Prostate gland (tissue), 2 donors: ENCODE data around the gene FLRT1.

Experiments
- CTCF ChIP-seq, 4 experiments: fragments of 200-600 bp in 2 of 4; fragments of 450-650 bp in 2 of 4; sonication (generic) in 2 of 4; IDR thresholded peaks; 1 replicate in 3 of 4; 2 replicates in 1 of 4; pipeline ENCODE4 v1.5.1; 2016 to 2019; ENCODE audit warnings: antibody characterized with exemption in 4 of 4, mild to moderate bottlenecking in 2 of 4, moderate library complexity in 2 of 4
- POLR2A ChIP-seq: fragments of 450-650 bp; IDR thresholded peaks from one replicate; pipeline ENCODE4 v1.6.1; 2016; ENCODE audit warnings: antibody characterized with exemption, mild to moderate bottlenecking

- TF ChIP-seq CTCF (IDR thresholded peaks at IDR 0.05) (no peak), POLR2A (no peak)
Measured at GRCh38 chr11:64028398-64029115, 7.2 kb upstream of the FLRT1 start.
